Heart left ventricle (tissue), 16 donors: ENCODE data around the gene ZNF423. TPM values are rescaled to one million over a fixed set of nuclear protein-coding genes. Genes with fewer than 3 reads are reported as not detected.

Experiments used
- ATAC-seq, 4 donors: fragments of 200-7000 bp; cut with Tn5 transposase; one replicate each; pipeline ENCODE4 v1.9.1; 2020 to 2022; ENCODE audit warnings: moderate library complexity in 4 of 4, mild to moderate bottlenecking in 3 of 4, moderate number of reproducible peaks in 1 of 4
- DNase-seq, 5 donors: peaks; one replicate each; pipeline ENCODE4 v3.0.0-alpha.2; 2020
- H3K27ac ChIP-seq, 12 donors: fragments of 200-600 bp; sonication (generic) in 4 of 12; one replicate each; pipeline versions ENCODE4 v1.5.0 to v1.8.0; 2016 to 2022; ENCODE audit warnings: mild to moderate bottlenecking in 2 of 12
- H3K27me3 ChIP-seq, 9 donors: fragments of 200-600 bp; sonication (generic) in 2 of 9; one replicate each; pipeline versions ENCODE4 v1.5.1 to v1.8.0; 2016 to 2022; ENCODE audit warnings: mild to moderate bottlenecking in 3 of 9
- H3K36me3 ChIP-seq, 9 donors: fragments of 200-600 bp; sonication (generic) in 2 of 9; one replicate each; pipeline versions ENCODE4 v1.5.0 to v1.8.0; 2018 to 2022; ENCODE audit warnings: mild to moderate bottlenecking in 2 of 9
- H3K4me1 ChIP-seq, 12 donors: fragments of 200-600 bp; sonication (generic) in 4 of 12; one replicate each; pipeline versions ENCODE4 v1.5.0 to v1.8.0; 2016 to 2022; ENCODE audit warnings: mild to moderate bottlenecking in 3 of 12
- H3K4me3 ChIP-seq, 12 donors: fragments of 200-600 bp; sonication (generic) in 4 of 12; one replicate each; pipeline versions ENCODE4 v1.5.0 to v1.8.0; 2017 to 2022; ENCODE audit warnings: mild to moderate bottlenecking in 9 of 12, moderate library complexity in 4 of 12
- H3K9me3 ChIP-seq, 12 donors: fragments of 200-600 bp; sonication (generic) in 4 of 12; one replicate each; pipeline versions ENCODE4 v1.5.0 to v1.8.0; 2016 to 2022; ENCODE audit warnings: mild to moderate bottlenecking in 1 of 12
- POLR2A ChIP-seq, 2 donors: fragments of 450-650 bp; IDR thresholded peaks; one replicate each; pipeline ENCODE4 v1.6.1; 2017; ENCODE audit warnings: antibody characterized with exemption in 2 of 2, mild to moderate bottlenecking in 2 of 2, moderate library complexity in 2 of 2
- WGBS, 4 donors: extraction: QIAGEN DNeasy Blood & Tissue Kit in 2 of 4; methylation state at CpG; one replicate each; pipeline versions ENCODE4 v1.1.5 to v1.1.7; 2013 to 2018; 5-methylcytosine and 5-hydroxymethylcytosine counted together
- intact Hi-C, 10 donors: fragments of 100-400 bp; cut with DNase I; formaldehyde crosslinking; loops; one replicate each; pipeline versions ENCODE4 v1.11.1 to v1.14.2; 2022
- polyA plus RNA-seq, 2 donors: library from polyadenylated mRNA; stranded (reverse); fragments of 200-250 nt; gene quantifications; one replicate each; pipeline ENCODE4 v1.2.3, GENCODE V29; 2013
- total RNA-seq, 9 donors: library from RNA; depleted of rRNA in 2 of 9; stranded (reverse); fragments of >200 nt in 2 of 9; fragmentation: NEBNext Ultra II Directional in 3 of 9; extraction: Animal tissue kit (Norgen Biotek cat#: 25700) in 3 of 9; gene quantifications; one replicate each; pipeline versions ENCODE4 v1.1.0 to v1.2.4, GENCODE V29; 2016 to 2023
- TF ChIP-seq, protein P1 (sequence below), 12 donors: fragments of 200-600 bp; sonication (generic) in 4 of 12; IDR thresholded peaks; one replicate each; pipeline versions ENCODE4 v1.5.0 to v1.8.0; 2018 to 2022; ENCODE audit warnings: antibody characterized with exemption in 12 of 12, mild to moderate bottlenecking in 5 of 12
- donor health status: ischemic (EF 13 %, LVEDD 7.1; RV severe dilation, severe dysfunction).
- donor health status: healthy with polysubstance abuse.
- donor health status: DM: no; HTN: yes; CAD: no.
- donor health status: DM: no; HTN: no; CAD: no.
- donor health status: ischemic (EF 25% LVEDD 6.9; RV normal size, moderate dysfunction).
- donor health status: ischemic (EF 25% LVEDD 5.7; RV mildly dilated, moderate dysfunction).
- donor health status: healthy.
- donor health status: DM: yes; HTN: yes; CAD: no.
- donor health status: ischemic (EF 35%, LVEDD 5.7; RV mildly dilated, moderate dysfunction).
- donor health status: nonischemic (EF 11% LVEDD 7.7; RV severe dilation, severe dysfunction).
- donor health status: DM: yes; HTN: yes; CAD: no.
- donor health status: PGD.
- donor health status: ischemic (EF 29% LVEDD 5.4; RV normal size, mild dysfunction).
- donor health status: nonischemic (EF 23%, LVEDD 6.1; RV moderate dilation, normal function).

Gene ZNF423
- total and polyA plus RNA-seq, 11 donors = 1.8 to 10.4 (median 5.7) TPM

DNA sequence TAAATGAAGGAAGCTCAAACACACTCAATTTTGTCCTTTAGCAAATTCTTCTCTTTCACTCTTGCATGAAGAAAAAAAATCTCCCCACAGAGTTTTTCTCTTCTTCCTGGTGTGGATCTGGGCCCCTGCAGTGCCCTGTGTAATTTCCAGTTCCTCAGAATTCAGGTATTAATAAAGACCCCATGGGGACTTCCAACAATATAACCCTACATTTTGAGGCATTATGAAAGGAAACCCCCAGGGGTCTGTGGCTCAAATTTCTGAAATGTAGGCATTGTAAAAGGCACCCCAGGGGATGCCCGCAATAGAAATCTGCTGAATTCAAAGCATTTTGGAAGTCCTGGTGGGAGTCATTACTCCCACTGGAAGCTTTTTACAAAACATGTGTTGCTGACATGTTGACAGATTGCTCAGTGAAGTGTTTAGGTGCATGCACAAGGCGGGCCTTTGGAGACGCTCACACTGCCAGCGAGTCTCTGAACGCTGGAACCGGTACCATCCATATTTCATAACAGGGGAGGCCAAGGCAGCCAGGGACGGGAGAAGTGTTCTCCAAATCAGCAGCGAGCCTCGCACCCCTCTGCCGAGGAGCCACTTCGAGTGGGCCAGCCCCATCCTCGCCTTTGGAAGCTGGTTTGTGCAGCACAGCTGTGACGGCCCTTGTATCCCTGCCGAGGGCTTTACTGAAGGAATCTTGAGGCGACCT, 154.0 kb downstream of the ZNF423 start:
- Histone ChIP-seq H3K4me3 (peak overlapping the region in 1 of 12 donors; percentile 22), H3K4me1 (peaks cover 0 to 55% (median 33%) of the 10 kb centered on the region in 12 donors), H3K9me3 (peaks cover 0 to 7% (median 0%) of the 10 kb centered on the region in 12 donors), H3K27me3 (peaks cover 0 to 3% (median 0%) of the 10 kb centered on the region in 9 donors), H3K27ac (peak overlapping the region in 6 of 12 donors; percentile 3 to 57 (median 18)), H3K36me3 (no peaks in the 10 kb centered on the region)
- WGBS, 4 donors = 50 to 67% (median 54%) methylated on average over 11 to 15 of the region's 15 CpGs
- intact Hi-C loops = loop anchor here in 2 of 10 donors (5.0 kb wide), 1 partner anchor 155 kb away; the partner anchor contains the start of gene ZNF423 (in 2 of the 2)
- TF ChIP-seq POLR2A (IDR thresholded peaks at IDR 0.05) = no peak
- TF ChIP-seq, protein P1, sequence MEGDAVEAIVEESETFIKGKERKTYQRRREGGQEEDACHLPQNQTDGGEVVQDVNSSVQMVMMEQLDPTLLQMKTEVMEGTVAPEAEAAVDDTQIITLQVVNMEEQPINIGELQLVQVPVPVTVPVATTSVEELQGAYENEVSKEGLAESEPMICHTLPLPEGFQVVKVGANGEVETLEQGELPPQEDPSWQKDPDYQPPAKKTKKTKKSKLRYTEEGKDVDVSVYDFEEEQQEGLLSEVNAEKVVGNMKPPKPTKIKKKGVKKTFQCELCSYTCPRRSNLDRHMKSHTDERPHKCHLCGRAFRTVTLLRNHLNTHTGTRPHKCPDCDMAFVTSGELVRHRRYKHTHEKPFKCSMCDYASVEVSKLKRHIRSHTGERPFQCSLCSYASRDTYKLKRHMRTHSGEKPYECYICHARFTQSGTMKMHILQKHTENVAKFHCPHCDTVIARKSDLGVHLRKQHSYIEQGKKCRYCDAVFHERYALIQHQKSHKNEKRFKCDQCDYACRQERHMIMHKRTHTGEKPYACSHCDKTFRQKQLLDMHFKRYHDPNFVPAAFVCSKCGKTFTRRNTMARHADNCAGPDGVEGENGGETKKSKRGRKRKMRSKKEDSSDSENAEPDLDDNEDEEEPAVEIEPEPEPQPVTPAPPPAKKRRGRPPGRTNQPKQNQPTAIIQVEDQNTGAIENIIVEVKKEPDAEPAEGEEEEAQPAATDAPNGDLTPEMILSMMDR (IDR thresholded peaks at IDR 0.05) = no peak
- peak; percentile 50 to 79 (median 68) for ATAC-seq
- DNase-seq = peak; percentile 39 to 87 (median 79)

DNA sequence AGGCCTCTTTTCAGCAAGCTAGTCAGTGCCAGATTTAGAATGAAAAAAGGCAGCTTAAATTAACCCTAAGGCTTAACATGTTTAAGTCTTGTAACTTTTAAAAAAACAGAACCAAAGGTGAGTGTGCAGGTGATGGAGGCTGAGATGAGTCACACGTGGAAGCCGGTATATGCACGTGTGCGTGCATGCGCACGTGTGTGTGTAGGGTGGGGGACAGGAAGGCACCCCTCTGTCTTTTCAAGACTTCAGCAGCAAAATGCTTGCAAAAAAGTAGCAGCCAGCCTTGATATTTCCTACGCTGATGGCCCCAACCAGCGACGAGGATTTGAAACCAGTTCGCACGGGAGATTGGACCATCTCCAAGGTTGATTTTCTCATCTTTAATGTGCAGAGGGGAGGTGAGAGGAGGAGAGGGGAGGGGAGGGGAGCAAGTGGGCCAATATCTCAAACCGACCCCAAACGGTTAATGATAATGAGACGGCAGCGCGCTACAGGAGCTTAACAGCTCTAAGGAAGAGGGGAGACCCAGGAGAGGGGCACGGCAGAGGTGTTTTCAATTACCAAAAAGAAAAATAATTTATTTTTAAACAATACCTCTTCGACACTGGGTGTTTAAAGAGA, 154.7 kb downstream of the ZNF423 start:
- intact Hi-C loops = loop anchor here in 2 of 10 donors (5.0 kb wide), 1 partner anchor 156 kb away; the partner anchor contains the start of gene ZNF423 (in 2 of the 2)
- Histone ChIP-seq H3K4me1 (peaks cover 0 to 55% (median 33%) of the 10 kb centered on the region in 12 donors), H3K4me3 (peak overlapping the region in 2 of 12 donors; percentile 8 to 10)

GRCh38 chr16:49700251-49701064, 155.5 kb downstream of the ZNF423 start:
- Histone ChIP-seq H3K27me3 (peaks cover 0 to 3% (median 0%) of the 10 kb centered on the region in 9 donors), H3K9me3 (peaks cover 0 to 7% (median 0%) of the 10 kb centered on the region in 12 donors), H3K36me3 (no peaks in the 10 kb centered on the region), H3K27ac (peak overlapping the region; percentile 46 to 87 (median 68)), H3K4me1 (peaks cover 0 to 55% (median 33%) of the 10 kb centered on the region in 12 donors), H3K4me3 (peak overlapping the region in 3 of 12 donors; percentile 8 to 15 (median 10))
- peak in 3 of 4 donors; percentile 14 to 50 (median 48) for ATAC-seq
- no peak for TF ChIP-seq POLR2A (IDR thresholded peaks at IDR 0.05)
- TF ChIP-seq, protein P1 (IDR thresholded peaks at IDR 0.05) = no peak
- intact Hi-C loops = loop anchor here in 2 of 10 donors (5.0 kb wide), 1 partner anchor 157 kb away; the partner anchor contains the start of gene ZNF423 (in 2 of the 2)
- DNase-seq = peak in 3 of 5 donors; percentile 32 to 69 (median 32)
- 36 to 51% (median 44%) methylated on average over 10 of the region's 10 CpGs for WGBS, 4 donors

More for the DNA sequence above, 154.7 kb downstream of the ZNF423 start:
- H3K36me3 ChIP-seq = no peaks in the 10 kb centered on the region
- DNase-seq = no peak
- H3K27me3 ChIP-seq = peaks cover 0 to 3% (median 0%) of the 10 kb centered on the region in 9 donors
- TF ChIP-seq POLR2A (IDR thresholded peaks at IDR 0.05) = no peak
- TF ChIP-seq, protein P1 (IDR thresholded peaks at IDR 0.05) = no peak
- peak overlapping the region in 6 of 12 donors; percentile 6 to 87 (median 68) for H3K27ac ChIP-seq
- no peak for ATAC-seq
- WGBS, 4 donors = 46 to 57% (median 52%) methylated on average over 18 of the region's 18 CpGs
- H3K9me3 ChIP-seq = peaks cover 0 to 7% (median 0%) of the 10 kb centered on the region in 12 donors
